ENCODE measurements around the gene ELOVL2. TPM values are rescaled to one million over a fixed set of nuclear protein-coding genes. Genes with fewer than 3 reads are reported as not detected.

ELOVL2 gene
- total RNA-seq, 1 experiment from 2014 or later: 12.7 TPM

GRCh38 chr6:11025921-11026635 is 18.0 kb downstream of the ELOVL2 start:
- no peak overlapping the region for H3K27ac ChIP-seq (ENCODE audit: low read depth, low read length, poor library complexity, severe bottlenecking)

GRCh38 chr6:11025130-11025529 is 19.0 kb downstream of the ELOVL2 start:
- no peak for DNase-seq (ENCODE audit: low spot score)
- H3K27ac ChIP-seq (ENCODE audit: low read depth, low read length, poor library complexity, severe bottlenecking): no peak overlapping the region
- no peaks in the 10 kb centered on the region for H3K9me3 ChIP-seq (ENCODE audit: low read depth, low read length, poor library complexity, severe bottlenecking)
- H3K36me3 ChIP-seq (ENCODE audit: insufficient read depth, low read length, poor library complexity, severe bottlenecking): no peaks in the 10 kb centered on the region
- intact Hi-C loops (cut with micrococcal nuclease; ENCODE audit: unreplicated experiment): no loop called here
- H3K4me1 ChIP-seq (ENCODE audit: insufficient read depth, low read length, poor library complexity, severe bottlenecking): peaks cover 24% of the 10 kb centered on the region
- no peak overlapping the region for H3K4me3 ChIP-seq (ENCODE audit: low read depth, low read length, poor library complexity, severe bottlenecking)
- ChIA-PET CTCF (no interaction called here), POLR2A (ENCODE audit: low non-redundant PET) (no interaction called here)
- no TSS peak for BruUV-seq (replicated peaks)
- no peaks in the 10 kb centered on the region for H3K27me3 ChIP-seq (replicated peaks; ENCODE audit: insufficient read depth, low read depth, low read length, poor library complexity)
- TF ChIP-seq CTCF (conservative IDR thresholded peaks at IDR 0.05; ENCODE audit: low read depth, low read length): no peak
- no peak for TF ChIP-seq EZH2 (IDR thresholded peaks at IDR 0.05; ENCODE audit: borderline replicate concordance, low read depth, low read length, poor library complexity, severe bottlenecking)

More at GRCh38 chr6:11025921-11026635, 18.0 kb downstream of the ELOVL2 start:
- Histone ChIP-seq H3K27me3 (replicated peaks; ENCODE audit: insufficient read depth, low read depth, low read length, poor library complexity) (no peaks in the 10 kb centered on the region), H3K4me3 (ENCODE audit: low read depth, low read length, poor library complexity, severe bottlenecking) (no peak overlapping the region), H3K9me3 (ENCODE audit: low read depth, low read length, poor library complexity, severe bottlenecking) (no peaks in the 10 kb centered on the region), H3K36me3 (ENCODE audit: insufficient read depth, low read length, poor library complexity, severe bottlenecking) (no peaks in the 10 kb centered on the region), H3K4me1 (ENCODE audit: insufficient read depth, low read length, poor library complexity, severe bottlenecking) (peaks cover 21% of the 10 kb centered on the region)
- POLR2A ChIA-PET (ENCODE audit: low non-redundant PET): interaction anchor here (0.6 kb wide), 1 partner anchor 266 kb away, joined by 3 read pairs; no protein-coding TSS in a partner anchor
- no peak for TF ChIP-seq EZH2 (IDR thresholded peaks at IDR 0.05; ENCODE audit: borderline replicate concordance, low read depth, low read length, poor library complexity, severe bottlenecking)
- no peak for TF ChIP-seq CTCF (conservative IDR thresholded peaks at IDR 0.05; ENCODE audit: low read depth, low read length)
- intact Hi-C loops (cut with micrococcal nuclease; ENCODE audit: unreplicated experiment): no loop called here
- no peak for DNase-seq (ENCODE audit: low spot score)
- BruUV-seq (replicated peaks): no TSS peak
- CTCF ChIA-PET: no interaction called here

GRCh38 chr6:11023032-11023431 is 21.1 kb downstream of the ELOVL2 start:
- POLR2A ChIA-PET (ENCODE audit: low non-redundant PET): no interaction called here

More at GRCh38 chr6:11023032-11023431, 21.1 kb downstream of the ELOVL2 start:
- Histone ChIP-seq H3K4me3 (ENCODE audit: low read depth, low read length, poor library complexity, severe bottlenecking) (no peak overlapping the region), H3K36me3 (ENCODE audit: insufficient read depth, low read length, poor library complexity, severe bottlenecking) (no peaks in the 10 kb centered on the region), H3K27ac (ENCODE audit: low read depth, low read length, poor library complexity, severe bottlenecking) (no peak overlapping the region), H3K9me3 (ENCODE audit: low read depth, low read length, poor library complexity, severe bottlenecking) (no peaks in the 10 kb centered on the region), H3K27me3 (replicated peaks; ENCODE audit: insufficient read depth, low read depth, low read length, poor library complexity) (no peaks in the 10 kb centered on the region), H3K4me1 (ENCODE audit: insufficient read depth, low read length, poor library complexity, severe bottlenecking) (peaks cover 24% of the 10 kb centered on the region)
- TF ChIP-seq EZH2 (IDR thresholded peaks at IDR 0.05; ENCODE audit: borderline replicate concordance, low read depth, low read length, poor library complexity, severe bottlenecking): no peak
- TF ChIP-seq CTCF (conservative IDR thresholded peaks at IDR 0.05; ENCODE audit: low read depth, low read length): no peak
- intact Hi-C loops (cut with micrococcal nuclease; ENCODE audit: unreplicated experiment): no loop called here
- BruUV-seq (replicated peaks): no TSS peak
- DNase-seq (ENCODE audit: low spot score): no peak
- CTCF ChIA-PET: no interaction called here
